HEK293 (cell line): ENCODE results near the gene RGS11.

Source experiments
- CTCF ChIA-PET: fragments of 350-600 bp; formaldehyde crosslinking; extraction: SDS; loops from one replicate; lab custom pipeline; 2021; ENCODE audit warnings: antibody characterized with exemption; lab: Yijun Ruan, JAX
- POLR2A ChIA-PET: fragments of 300-600 bp; formaldehyde crosslinking; extraction: SDS; loops from one replicate; lab custom pipeline; 2020; ENCODE audit warnings: antibody characterized with exemption, inconsistent platforms; lab: Yijun Ruan, JAX
- H3K27ac ChIP-seq: fragments of 200-500 bp; sonication (Bioruptor generic); 2 replicates; pipeline ENCODE4 v1.5.1; 2014; ENCODE audit warnings: low read depth, low read length, control low read depth, inconsistent platforms; ENCODE audit errors: extremely low read depth
- H3K36me3 ChIP-seq, 2 experiments: fragments of 200-500 bp in 1 of 2; sonication (Bioruptor generic) in 1 of 2; 1 replicate in 1 of 2; 2 replicates in 1 of 2; pipeline ENCODE4 v1.5.1; 2014 to 2017; ENCODE audit warnings: inconsistent platforms in 2 of 2, low read length in 2 of 2; ENCODE audit not compliant: control insufficient read depth in 2 of 2, insufficient read depth in 1 of 2
- H3K4me1 ChIP-seq: fragments of 200-500 bp; sonication (Bioruptor generic); 2 replicates; pipeline ENCODE4 v1.5.1; 2014; ENCODE audit warnings: mild to moderate bottlenecking, low read length, inconsistent platforms; ENCODE audit not compliant: control insufficient read depth, insufficient read depth
- H3K4me3 ChIP-seq: 2 replicates; pipeline ENCODE4 v1.5.1; 2011; ENCODE audit warnings: low read depth, mild to moderate bottlenecking, control low read depth, low read length, moderate library complexity
- H3K9me3 ChIP-seq: fragments of 200-500 bp; sonication (Bioruptor generic); 2 replicates; pipeline ENCODE4 v1.5.1; 2014; ENCODE audit warnings: low read depth, low read length, inconsistent platforms; ENCODE audit not compliant: control insufficient read depth, insufficient read depth
- GLIS2 ChIP-seq: fragments of 450-650 bp; formaldehyde crosslinking; IDR thresholded peaks from 2 replicates; pipeline ENCODE4 v1.5.1; 2016; ENCODE audit warnings: missing biosample characterization, missing genetic modification characterization
- KLF9 ChIP-seq: fragments of 450-650 bp; formaldehyde crosslinking; IDR thresholded peaks from 2 replicates; pipeline ENCODE4 v1.5.1; 2016; ENCODE audit warnings: missing biosample characterization, missing genetic modification characterization, low read depth
- OVOL3 ChIP-seq: fragments of 450-650 bp; formaldehyde crosslinking; IDR thresholded peaks from 2 replicates; pipeline ENCODE4 v1.5.1; 2016; ENCODE audit warnings: missing biosample characterization, missing genetic modification characterization
- SCRT2 ChIP-seq: fragments of 450-650 bp; formaldehyde crosslinking; IDR thresholded peaks from 2 replicates; pipeline ENCODE4 v1.5.1; 2016; ENCODE audit warnings: missing biosample characterization, missing genetic modification characterization
- WT1 ChIP-seq: fragments of 450-650 bp; formaldehyde crosslinking; IDR thresholded peaks from 2 replicates; pipeline ENCODE4 v1.5.1; 2016; ENCODE audit warnings: missing biosample characterization, missing genetic modification characterization
- ZBTB11 ChIP-seq: fragments of 450-650 bp; formaldehyde crosslinking; conservative IDR thresholded peaks from 2 replicates; pipeline ENCODE4 v1.5.1; 2016; ENCODE audit warnings: low read depth, missing biosample characterization, missing genetic modification characterization
- ZBTB17 ChIP-seq: fragments of 450-650 bp; formaldehyde crosslinking; IDR thresholded peaks from 2 replicates; pipeline ENCODE4 v1.5.1; 2016; ENCODE audit warnings: missing biosample characterization, missing genetic modification characterization
- ZBTB49 ChIP-seq: fragments of 450-650 bp; formaldehyde crosslinking; IDR thresholded peaks from 2 replicates; pipeline ENCODE4 v1.5.1; 2016; ENCODE audit warnings: missing biosample characterization, missing genetic modification characterization, low read depth
- ZNF239 ChIP-seq: fragments of 450-650 bp; formaldehyde crosslinking; IDR thresholded peaks from 2 replicates; pipeline ENCODE4 v1.5.1; 2016; ENCODE audit warnings: missing biosample characterization, missing genetic modification characterization
- ZNF24 ChIP-seq: fragments of 450-650 bp; formaldehyde crosslinking; IDR thresholded peaks from 2 replicates; pipeline ENCODE4 v1.5.1; 2016; ENCODE audit warnings: missing biosample characterization, missing genetic modification characterization
- ZNF335 ChIP-seq: fragments of 450-650 bp; formaldehyde crosslinking; conservative IDR thresholded peaks from 2 replicates; pipeline ENCODE4 v1.5.1; 2016; ENCODE audit warnings: missing biosample characterization, missing genetic modification characterization
- ZNF501 ChIP-seq: fragments of 450-650 bp; formaldehyde crosslinking; IDR thresholded peaks from 2 replicates; pipeline ENCODE4 v1.5.1; 2016; ENCODE audit warnings: missing biosample characterization, missing genetic modification characterization
- ZNF561 ChIP-seq: fragments of 450-650 bp; IDR thresholded peaks from 2 replicates; pipeline ENCODE4 v1.5.1; 2018; ENCODE audit warnings: missing biosample characterization, missing genetic modification characterization, borderline replicate concordance
- ZNF623 ChIP-seq: fragments of 450-650 bp; formaldehyde crosslinking; IDR thresholded peaks from 2 replicates; pipeline ENCODE4 v1.5.1; 2016; ENCODE audit warnings: missing biosample characterization, missing genetic modification characterization
- ZNF658 ChIP-seq: fragments of 450-650 bp; formaldehyde crosslinking; IDR thresholded peaks from 2 replicates; pipeline ENCODE4; 2016; ENCODE audit warnings: missing biosample characterization, missing genetic modification characterization
- ZNF692 ChIP-seq: fragments of 450-650 bp; formaldehyde crosslinking; IDR thresholded peaks from 2 replicates; pipeline ENCODE4 v1.5.1; 2016; ENCODE audit warnings: missing biosample characterization, missing genetic modification characterization
- ZNF777 ChIP-seq: fragments of 450-650 bp; formaldehyde crosslinking; IDR thresholded peaks from 2 replicates; pipeline ENCODE4 v1.5.1; 2017; ENCODE audit warnings: missing biosample characterization, missing genetic modification characterization, borderline replicate concordance
- ZSCAN23 ChIP-seq: fragments of 450-650 bp; formaldehyde crosslinking; IDR thresholded peaks from 2 replicates; pipeline ENCODE4 v1.5.1; 2016; ENCODE audit warnings: missing biosample characterization, missing genetic modification characterization
- ZXDB ChIP-seq: fragments of 450-650 bp; formaldehyde crosslinking; IDR thresholded peaks from 2 replicates; pipeline ENCODE4 v1.5.1; 2016; ENCODE audit warnings: missing biosample characterization, missing genetic modification characterization
- TF ChIP-seq, protein P1 (sequence below): fragments of 450-650 bp; formaldehyde crosslinking; IDR thresholded peaks from 2 replicates; pipeline ENCODE4 v1.5.1; 2017; ENCODE audit warnings: missing biosample characterization, missing genetic modification characterization
- TF ChIP-seq, protein P2 (sequence below): fragments of 450-650 bp; formaldehyde crosslinking; IDR thresholded peaks from 2 replicates; pipeline ENCODE4 v1.5.1; 2016; ENCODE audit warnings: missing biosample characterization, missing genetic modification characterization

The RGS11 gene

DNA sequence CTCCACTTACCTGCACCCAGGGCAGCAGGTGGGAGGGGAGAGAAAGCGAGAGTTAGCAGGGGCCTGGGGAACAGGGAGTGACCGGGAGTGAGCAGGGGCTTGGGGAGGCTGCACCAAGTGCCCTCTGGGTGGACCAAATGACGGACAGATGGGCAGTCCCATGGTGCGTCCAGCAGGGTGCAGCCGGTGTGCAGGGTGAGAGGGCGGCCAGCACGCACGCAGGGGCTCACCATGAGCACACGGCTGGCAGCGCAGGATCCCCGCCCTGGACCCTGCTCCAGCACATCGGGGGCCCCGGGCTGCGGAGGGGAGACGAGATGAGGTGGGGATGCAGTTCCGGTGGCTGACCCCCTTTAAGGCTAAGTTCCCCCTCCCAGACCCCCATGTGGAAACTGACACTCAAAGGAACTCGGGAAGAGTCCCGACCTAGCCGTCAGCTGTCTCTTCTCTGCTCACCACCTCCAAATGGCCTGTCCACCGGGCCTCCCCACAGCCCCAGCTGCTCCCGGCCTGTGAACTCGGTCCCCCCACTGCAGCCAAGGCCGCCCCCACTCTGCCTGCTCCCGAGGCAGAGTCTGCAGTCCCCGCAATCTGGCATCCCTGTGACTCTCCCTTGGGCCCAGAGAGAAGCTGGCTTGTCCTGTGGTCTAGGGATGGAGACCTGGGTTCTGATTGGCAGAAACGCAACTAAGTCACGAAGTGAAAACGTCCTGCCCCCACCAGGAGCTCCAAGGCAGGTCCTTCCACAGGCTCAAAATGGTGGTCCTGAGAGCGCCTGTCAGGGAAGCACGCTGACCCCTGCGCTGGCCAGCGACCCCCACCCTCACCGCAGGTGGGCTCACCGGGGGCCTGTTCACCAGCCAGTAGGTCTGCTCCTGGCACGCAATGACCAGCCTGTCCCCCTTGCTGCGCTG lies 2.9 kb downstream of the RGS11 start:
- H3K36me3 ChIP-seq, result no peaks in the 10 kb centered on the region
- no peaks in the 10 kb centered on the region for H3K9me3 ChIP-seq
- TF ChIP-seq KLF9 (tag by site-specific recombination), result no peak
- 0 out of 2 replicates have a peak, but pooled peaks have one; percentile 45 for TF ChIP-seq GLIS2
- TF ChIP-seq WT1 (tag by site-specific recombination), result no peak
- TF ChIP-seq ZNF335, result peak; percentile 64
- no peak for TF ChIP-seq ZSCAN23 (tag by site-specific recombination)
- no peak for TF ChIP-seq ZNF501
- TF ChIP-seq ZBTB11 (tag by site-specific recombination), result no peak
- TF ChIP-seq, protein P1, sequence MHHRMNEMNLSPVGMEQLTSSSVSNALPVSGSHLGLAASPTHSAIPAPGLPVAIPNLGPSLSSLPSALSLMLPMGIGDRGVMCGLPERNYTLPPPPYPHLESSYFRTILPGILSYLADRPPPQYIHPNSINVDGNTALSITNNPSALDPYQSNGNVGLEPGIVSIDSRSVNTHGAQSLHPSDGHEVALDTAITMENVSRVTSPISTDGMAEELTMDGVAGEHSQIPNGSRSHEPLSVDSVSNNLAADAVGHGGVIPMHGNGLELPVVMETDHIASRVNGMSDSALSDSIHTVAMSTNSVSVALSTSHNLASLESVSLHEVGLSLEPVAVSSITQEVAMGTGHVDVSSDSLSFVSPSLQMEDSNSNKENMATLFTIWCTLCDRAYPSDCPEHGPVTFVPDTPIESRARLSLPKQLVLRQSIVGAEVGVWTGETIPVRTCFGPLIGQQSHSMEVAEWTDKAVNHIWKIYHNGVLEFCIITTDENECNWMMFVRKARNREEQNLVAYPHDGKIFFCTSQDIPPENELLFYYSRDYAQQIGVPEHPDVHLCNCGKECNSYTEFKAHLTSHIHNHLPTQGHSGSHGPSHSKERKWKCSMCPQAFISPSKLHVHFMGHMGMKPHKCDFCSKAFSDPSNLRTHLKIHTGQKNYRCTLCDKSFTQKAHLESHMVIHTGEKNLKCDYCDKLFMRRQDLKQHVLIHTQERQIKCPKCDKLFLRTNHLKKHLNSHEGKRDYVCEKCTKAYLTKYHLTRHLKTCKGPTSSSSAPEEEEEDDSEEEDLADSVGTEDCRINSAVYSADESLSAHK (tag by site-specific recombination), result no peak
- TF ChIP-seq ZNF623 (tag by site-specific recombination), result no peak
- no peak for TF ChIP-seq SCRT2
- TF ChIP-seq ZNF239, result no peak
- TF ChIP-seq ZBTB49 (tag by site-specific recombination), result no peak
- ChIA-PET POLR2A (no interaction called here), CTCF (interaction anchor here (0.7 to 1.2 kb wide), 3 partner anchors 11 to 90 kb away, joined by 3 read pairs; no protein-coding TSS in a partner anchor)
- no peak overlapping the region for H3K27ac ChIP-seq
- no peaks in the 10 kb centered on the region for H3K4me1 ChIP-seq
- H3K4me3 ChIP-seq, result no peak overlapping the region

DNA sequence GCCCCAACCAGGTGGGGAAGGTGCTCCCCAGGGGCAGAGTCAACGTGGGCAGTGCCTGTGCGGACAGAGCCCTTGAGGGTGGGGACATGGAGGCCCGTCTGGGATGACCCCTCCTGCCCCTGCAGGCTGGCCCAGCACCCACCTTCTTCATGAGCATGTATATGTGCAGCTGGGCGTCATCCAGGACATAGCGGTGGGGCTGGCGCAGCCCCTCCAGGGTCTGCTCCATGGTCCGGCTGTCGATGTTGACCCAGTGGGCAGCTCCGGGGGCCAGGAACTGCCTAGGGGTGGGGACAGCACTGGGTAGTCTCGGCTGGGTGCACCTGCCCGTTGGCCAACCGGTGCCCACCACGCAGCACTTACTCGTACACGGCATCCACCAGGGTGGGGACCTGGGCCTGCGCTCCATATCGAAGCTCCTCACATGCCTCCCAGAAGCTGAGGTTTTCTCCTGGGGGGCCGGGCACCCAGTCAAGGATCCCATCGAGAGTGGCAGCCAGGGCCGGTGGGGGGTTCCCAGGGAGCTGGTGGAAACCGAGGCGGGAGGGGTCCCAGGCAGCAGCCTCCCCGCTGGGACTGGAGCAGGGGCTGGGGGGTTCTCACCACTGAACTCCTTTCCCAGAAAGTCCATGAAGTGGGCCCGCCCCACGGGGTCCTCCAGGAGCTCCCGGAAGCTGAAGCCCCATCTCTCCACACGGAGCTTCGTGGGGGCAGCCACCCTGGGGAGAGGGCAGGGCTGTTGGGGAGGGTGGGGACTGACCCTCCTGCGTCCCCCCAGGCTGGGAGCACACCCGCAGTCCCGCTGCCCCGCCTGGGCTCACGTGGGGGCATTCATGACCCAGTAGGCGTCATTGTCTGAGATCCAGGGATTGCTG lies 5.1 kb downstream of the RGS11 start:
- Histone ChIP-seq H3K4me1 (no peaks in the 10 kb centered on the region), H3K27ac (no peak overlapping the region), H3K36me3 (no peaks in the 10 kb centered on the region), H3K4me3 (no peak overlapping the region), H3K9me3 (no peaks in the 10 kb centered on the region)
- ChIA-PET CTCF (interaction anchor here (0.6 kb wide), 1 partner anchor 36 kb away, joined by 3 read pairs; the partner anchor contains the start of gene FAM234A), POLR2A (no interaction called here)
- TF ChIP-seq ZNF24 (tag by site-specific recombination), result no peak
- TF ChIP-seq, protein P2, sequence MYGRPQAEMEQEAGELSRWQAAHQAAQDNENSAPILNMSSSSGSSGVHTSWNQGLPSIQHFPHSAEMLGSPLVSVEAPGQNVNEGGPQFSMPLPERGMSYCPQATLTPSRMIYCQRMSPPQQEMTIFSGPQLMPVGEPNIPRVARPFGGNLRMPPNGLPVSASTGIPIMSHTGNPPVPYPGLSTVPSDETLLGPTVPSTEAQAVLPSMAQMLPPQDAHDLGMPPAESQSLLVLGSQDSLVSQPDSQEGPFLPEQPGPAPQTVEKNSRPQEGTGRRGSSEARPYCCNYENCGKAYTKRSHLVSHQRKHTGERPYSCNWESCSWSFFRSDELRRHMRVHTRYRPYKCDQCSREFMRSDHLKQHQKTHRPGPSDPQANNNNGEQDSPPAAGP, result no peak
- no peak for TF ChIP-seq OVOL3 (tag by site-specific recombination)
- TF ChIP-seq ZNF777, result no peak
- TF ChIP-seq ZNF658 (tag by site-specific recombination), result no peak
- no peak for TF ChIP-seq ZXDB
- no peak for TF ChIP-seq ZNF561 (tag by site-specific recombination)
- TF ChIP-seq ZBTB17 (tag by site-specific recombination), result no peak
- no peak for TF ChIP-seq ZNF692 (tag by site-specific recombination)
